Activated naive CD8-positive, alpha-beta T cell treated with anti-CD3 and anti-CD28 coated beads, Interleukin-2, amount 50 U/mL, for 24 hours (primary cell): Measurements from ENCODE around the gene ERCC6.

Source experiments
- ATAC-seq: fragments of 150-1000 bp; cut with Tn5 transposase; one replicate; pipeline ENCODE4 v1.10.0; 2021
- DNase-seq: peaks from one replicate; pipeline ENCODE4 v3.0.0; 2021
- H3K27ac Mint-ChIP-seq: one replicate; pipeline ENCODE4 v1.8.0; 2021; ENCODE audit warnings: mild to moderate bottlenecking, mixed read lengths
- H3K27me3 Mint-ChIP-seq: one replicate; pipeline ENCODE4 v1.8.0; 2021; ENCODE audit warnings: mixed read lengths
- H3K36me3 Mint-ChIP-seq: one replicate; pipeline ENCODE4 v1.8.0; 2021; ENCODE audit warnings: low read depth, mixed read lengths
- H3K4me1 Mint-ChIP-seq: one replicate; pipeline ENCODE4 v1.8.0; 2021; ENCODE audit warnings: mixed read lengths
- H3K4me3 Mint-ChIP-seq: one replicate; pipeline ENCODE4 v1.8.0; 2021; ENCODE audit warnings: mild to moderate bottlenecking, moderate library complexity, mixed read lengths
- H3K9me3 Mint-ChIP-seq: one replicate; pipeline ENCODE4 v1.8.0; 2021; ENCODE audit warnings: mixed read lengths

Gene ERCC6

GRCh38 chr10:49509771-49510303 is 29.1 kb downstream of the ERCC6 start:
- peaks cover 22% of the 10 kb centered on the region for H3K4me1 Mint-ChIP-seq
- peaks cover 14% of the 10 kb centered on the region for H3K27me3 Mint-ChIP-seq
- no peaks in the 10 kb centered on the region for H3K9me3 Mint-ChIP-seq
- H3K36me3 Mint-ChIP-seq, result peaks cover 7% of the 10 kb centered on the region
- no peak overlapping the region for H3K27ac Mint-ChIP-seq
- DNase-seq, result no peak
- no peak for ATAC-seq
- H3K4me3 Mint-ChIP-seq, result no peak overlapping the region

DNA sequence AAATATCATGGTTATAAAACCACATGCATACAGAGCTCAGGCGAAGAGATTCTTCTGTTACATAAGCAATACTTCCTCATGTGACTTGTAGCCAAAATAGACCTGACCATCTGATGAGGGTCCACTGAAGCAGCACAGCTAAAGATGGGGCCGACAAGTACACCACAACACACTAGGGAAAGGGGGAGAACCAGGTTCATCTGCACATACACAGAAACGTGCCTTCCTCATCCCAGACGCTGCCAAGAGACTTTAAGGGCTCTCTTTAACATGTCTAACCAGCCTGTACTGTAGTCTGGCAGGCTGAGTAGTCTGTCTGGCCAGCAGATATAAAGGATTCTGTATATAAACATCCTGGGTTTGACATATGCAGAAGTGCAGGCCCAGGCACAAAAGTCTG is 30.3 kb downstream of the ERCC6 start:
- peaks cover 22% of the 10 kb centered on the region for H3K4me1 Mint-ChIP-seq
- ATAC-seq (no peak), DNase-seq (no peak)
- no peak overlapping the region for H3K27ac Mint-ChIP-seq
- no peaks in the 10 kb centered on the region for H3K9me3 Mint-ChIP-seq
- H3K27me3 Mint-ChIP-seq, result peaks cover 12% of the 10 kb centered on the region
- peaks cover 7% of the 10 kb centered on the region for H3K36me3 Mint-ChIP-seq
- H3K4me3 Mint-ChIP-seq, result no peak overlapping the region

GRCh38 chr10:49508249-49508648 is 30.7 kb downstream of the ERCC6 start:
- no peaks in the 10 kb centered on the region for H3K9me3 Mint-ChIP-seq
- H3K27me3 Mint-ChIP-seq, result peaks cover 12% of the 10 kb centered on the region
- DNase-seq (peak; percentile 4), ATAC-seq (peak; percentile 80)
- H3K36me3 Mint-ChIP-seq, result peaks cover 7% of the 10 kb centered on the region
- H3K4me1 Mint-ChIP-seq, result peaks cover 22% of the 10 kb centered on the region
- H3K27ac Mint-ChIP-seq, result no peak overlapping the region
- H3K4me3 Mint-ChIP-seq, result no peak overlapping the region

GRCh38 chr10:49505589-49505988 is 33.3 kb downstream of the ERCC6 start:
- DNase-seq (no peak), ATAC-seq (no peak)
- H3K4me3 Mint-ChIP-seq, result no peak overlapping the region
- peaks cover 22% of the 10 kb centered on the region for H3K4me1 Mint-ChIP-seq
- peaks cover 10% of the 10 kb centered on the region for H3K36me3 Mint-ChIP-seq
- H3K27me3 Mint-ChIP-seq, result peaks cover 10% of the 10 kb centered on the region
- H3K27ac Mint-ChIP-seq, result no peak overlapping the region
- H3K9me3 Mint-ChIP-seq, result no peaks in the 10 kb centered on the region

DNA sequence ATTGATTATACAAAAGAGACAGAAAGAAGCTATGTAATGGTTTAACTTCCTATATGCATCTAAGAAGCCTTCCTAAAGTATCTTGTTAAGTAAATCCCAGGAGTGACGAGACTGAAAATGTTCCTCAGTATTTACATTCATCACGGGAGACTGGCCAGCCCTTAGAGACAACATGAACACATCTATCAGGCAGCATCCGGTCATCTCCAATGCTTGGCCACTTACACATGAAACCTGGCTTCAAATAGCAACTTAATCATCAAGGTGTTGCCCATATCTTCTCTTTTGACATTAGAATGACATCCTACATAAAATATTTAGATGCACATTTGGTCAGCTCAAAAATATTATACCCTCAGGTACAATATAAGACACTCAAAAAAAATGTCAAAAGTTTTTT is 33.8 kb downstream of the ERCC6 start:
- H3K4me1 Mint-ChIP-seq, result peaks cover 22% of the 10 kb centered on the region
- DNase-seq, result no peak
- H3K4me3 Mint-ChIP-seq, result no peak overlapping the region
- no peak for ATAC-seq
- no peaks in the 10 kb centered on the region for H3K9me3 Mint-ChIP-seq
- H3K27ac Mint-ChIP-seq, result no peak overlapping the region
- peaks cover 11% of the 10 kb centered on the region for H3K36me3 Mint-ChIP-seq
- H3K27me3 Mint-ChIP-seq, result peaks cover 6% of the 10 kb centered on the region

DNA sequence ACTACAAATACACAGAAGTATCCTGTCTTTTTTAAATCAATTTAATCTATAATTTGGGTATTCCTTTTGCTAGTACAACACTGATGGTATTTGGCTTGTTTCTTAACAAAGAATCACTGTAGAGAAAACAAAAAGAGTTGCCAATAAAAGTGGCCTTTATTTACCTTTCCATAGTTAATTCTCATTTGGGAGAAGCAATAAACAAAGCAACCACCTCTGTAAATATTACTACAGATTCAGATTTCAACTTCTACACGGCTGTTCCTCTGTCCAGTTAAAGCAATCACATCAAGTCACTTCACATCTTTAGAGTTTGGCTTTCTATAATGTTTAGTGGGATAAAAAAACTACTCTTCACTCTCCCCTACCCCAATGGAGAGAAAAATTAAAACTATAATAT is 34.4 kb downstream of the ERCC6 start:
- no peak overlapping the region for H3K4me3 Mint-ChIP-seq
- peaks cover 11% of the 10 kb centered on the region for H3K36me3 Mint-ChIP-seq
- no peak overlapping the region for H3K27ac Mint-ChIP-seq
- H3K27me3 Mint-ChIP-seq, result peaks cover 6% of the 10 kb centered on the region
- ATAC-seq (no peak), DNase-seq (no peak)
- H3K4me1 Mint-ChIP-seq, result peaks cover 22% of the 10 kb centered on the region
- H3K9me3 Mint-ChIP-seq, result no peaks in the 10 kb centered on the region

DNA sequence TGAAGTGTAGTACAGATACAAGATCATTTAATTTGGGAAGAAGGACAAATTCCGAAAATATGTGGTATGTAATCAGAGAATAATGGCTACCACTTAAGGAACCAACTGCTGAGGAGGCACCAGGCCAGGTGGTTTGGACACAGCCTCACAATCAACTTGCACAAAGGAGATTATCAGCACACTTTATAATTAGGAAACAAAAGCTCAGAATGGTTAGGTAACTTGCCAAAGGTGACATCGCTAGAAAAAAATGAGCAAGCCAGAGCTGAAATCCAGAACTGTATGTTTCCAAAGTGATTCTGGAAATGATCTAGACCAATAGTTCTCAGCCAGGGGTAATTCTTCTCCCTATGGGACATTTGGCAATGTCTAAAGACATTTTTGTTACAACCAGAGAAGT is 36.6 kb downstream of the ERCC6 start:
- Mint-ChIP-seq H3K4me1 (peaks cover 1% of the 10 kb centered on the region), H3K36me3 (peaks cover 12% of the 10 kb centered on the region), H3K27ac (no peak overlapping the region), H3K9me3 (no peaks in the 10 kb centered on the region), H3K4me3 (no peak overlapping the region), H3K27me3 (peaks cover 3% of the 10 kb centered on the region)
- ATAC-seq (no peak), DNase-seq (no peak)

GRCh38 chr10:49500412-49500811 is 38.5 kb downstream of the ERCC6 start:
- ATAC-seq (no peak), DNase-seq (no peak)
- H3K4me1 Mint-ChIP-seq, result no peaks in the 10 kb centered on the region
- H3K27ac Mint-ChIP-seq, result no peak overlapping the region
- H3K4me3 Mint-ChIP-seq, result no peak overlapping the region
- H3K36me3 Mint-ChIP-seq, result peaks cover 13% of the 10 kb centered on the region
- H3K9me3 Mint-ChIP-seq, result no peaks in the 10 kb centered on the region
- H3K27me3 Mint-ChIP-seq, result no peaks in the 10 kb centered on the region

GRCh38 chr10:49499305-49499851 is 39.5 kb downstream of the ERCC6 start:
- ATAC-seq (no peak), DNase-seq (no peak)
- H3K27me3 Mint-ChIP-seq, result no peaks in the 10 kb centered on the region
- no peaks in the 10 kb centered on the region for H3K9me3 Mint-ChIP-seq
- H3K4me1 Mint-ChIP-seq, result no peaks in the 10 kb centered on the region
- peaks cover 9% of the 10 kb centered on the region for H3K36me3 Mint-ChIP-seq
- H3K27ac Mint-ChIP-seq, result no peak overlapping the region
- H3K4me3 Mint-ChIP-seq, result no peak overlapping the region

DNA sequence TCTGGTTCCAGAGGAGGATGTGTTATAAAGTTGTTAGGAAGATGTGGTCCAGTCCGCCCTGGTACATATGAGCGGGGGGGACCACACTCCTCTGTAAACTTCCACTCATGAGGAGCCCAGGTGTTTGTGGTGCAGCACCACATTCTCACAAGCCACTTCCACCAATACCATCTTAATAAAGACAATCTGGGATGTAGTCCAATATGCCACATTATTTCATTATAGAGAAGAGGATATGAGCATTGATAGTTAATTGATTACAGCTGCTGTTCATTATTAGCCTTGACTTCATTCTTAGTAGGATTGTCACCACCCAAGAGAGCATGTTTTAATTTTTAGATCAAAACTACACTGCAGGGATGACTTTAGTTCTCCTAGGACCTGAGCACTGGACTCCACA is 40.5 kb downstream of the ERCC6 start:
- H3K4me1 Mint-ChIP-seq, result no peaks in the 10 kb centered on the region
- peaks cover 9% of the 10 kb centered on the region for H3K36me3 Mint-ChIP-seq
- ATAC-seq, result no peak
- H3K27me3 Mint-ChIP-seq, result no peaks in the 10 kb centered on the region
- H3K27ac Mint-ChIP-seq, result no peak overlapping the region
- no peak for DNase-seq
- H3K9me3 Mint-ChIP-seq, result no peaks in the 10 kb centered on the region
- no peak overlapping the region for H3K4me3 Mint-ChIP-seq

DNA sequence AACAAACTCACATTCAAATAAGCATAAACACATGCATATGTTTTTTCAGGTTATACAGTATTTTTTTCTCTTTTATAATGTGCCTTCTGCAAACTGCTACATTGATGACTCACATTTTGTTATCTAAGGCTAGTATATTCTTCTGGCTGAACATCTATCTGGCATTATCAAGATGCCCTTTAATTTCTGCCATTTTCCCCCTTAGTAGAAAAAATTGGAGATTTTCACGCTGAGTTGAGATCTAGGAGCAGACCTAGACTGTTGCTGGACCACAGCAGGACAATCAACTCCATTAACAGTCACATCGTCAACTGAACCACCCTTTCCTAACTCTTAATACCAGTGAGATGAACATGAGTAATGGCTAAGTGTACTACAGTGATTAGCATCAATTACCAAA is 41.6 kb downstream of the ERCC6 start:
- Mint-ChIP-seq H3K4me3 (no peak overlapping the region), H3K4me1 (no peaks in the 10 kb centered on the region), H3K27me3 (no peaks in the 10 kb centered on the region), H3K27ac (no peak overlapping the region), H3K9me3 (no peaks in the 10 kb centered on the region), H3K36me3 (peaks cover 9% of the 10 kb centered on the region)
- ATAC-seq (no peak), DNase-seq (no peak)

DNA sequence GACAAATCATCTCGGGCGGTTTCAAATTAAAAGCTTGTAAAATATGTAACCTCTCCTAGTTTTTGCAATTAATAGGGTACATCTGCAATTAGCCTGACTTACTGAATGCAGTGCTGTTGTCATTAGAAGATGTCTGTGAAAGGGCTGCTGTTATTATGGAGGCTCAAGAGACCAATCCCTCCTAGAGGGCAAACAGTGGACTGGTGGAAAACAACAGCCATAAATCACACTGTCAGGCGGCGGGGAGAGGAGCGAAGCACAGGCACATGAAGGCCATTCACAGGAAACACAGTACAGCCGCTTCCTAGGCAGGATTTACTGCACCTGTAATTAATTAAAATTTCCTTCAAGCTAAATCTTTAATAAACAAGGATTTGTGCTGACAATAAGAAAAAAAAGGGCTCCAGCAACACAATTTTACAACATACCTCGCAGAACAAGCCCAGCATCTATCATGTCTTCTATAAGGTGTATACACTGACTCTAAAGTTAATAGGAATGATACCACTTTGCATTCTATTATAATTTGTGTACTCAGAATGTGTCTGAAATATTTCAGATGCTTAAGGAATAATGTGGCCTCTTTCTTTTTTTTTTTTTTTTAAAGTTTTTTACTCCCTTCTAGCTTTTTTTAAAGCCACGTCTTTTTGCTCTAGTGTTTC is 50.7 kb downstream of the ERCC6 start:
- no peak overlapping the region for H3K4me3 Mint-ChIP-seq
- H3K4me1 Mint-ChIP-seq, result peaks cover 9% of the 10 kb centered on the region
- DNase-seq (no peak), ATAC-seq (no peak)
- H3K36me3 Mint-ChIP-seq, result peaks cover 14% of the 10 kb centered on the region
- H3K9me3 Mint-ChIP-seq, result no peaks in the 10 kb centered on the region
- no peak overlapping the region for H3K27ac Mint-ChIP-seq
- H3K27me3 Mint-ChIP-seq, result no peaks in the 10 kb centered on the region

DNA sequence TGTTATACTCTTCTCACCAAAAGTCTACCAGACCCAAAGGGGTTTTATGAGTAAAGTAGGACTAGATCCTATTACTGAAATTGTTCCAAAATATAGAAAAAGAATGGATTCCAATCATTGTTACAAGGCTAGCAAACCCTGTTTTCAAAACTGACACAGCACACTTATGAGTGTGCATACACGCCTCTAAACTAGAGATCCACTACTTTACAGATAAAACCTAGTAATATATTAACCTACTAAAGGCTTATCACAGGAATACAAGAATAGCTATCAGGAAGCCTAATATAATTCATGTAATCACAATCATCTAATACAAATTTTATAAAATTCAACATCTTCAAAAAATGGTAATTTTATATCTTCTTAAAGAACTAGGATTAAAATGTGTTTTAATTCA is 52.2 kb downstream of the ERCC6 start:
- DNase-seq, result no peak
- peaks cover 17% of the 10 kb centered on the region for H3K36me3 Mint-ChIP-seq
- H3K27me3 Mint-ChIP-seq, result no peaks in the 10 kb centered on the region
- H3K27ac Mint-ChIP-seq, result no peak overlapping the region
- H3K4me3 Mint-ChIP-seq, result no peak overlapping the region
- no peak for ATAC-seq
- H3K9me3 Mint-ChIP-seq, result no peaks in the 10 kb centered on the region
- H3K4me1 Mint-ChIP-seq, result peaks cover 9% of the 10 kb centered on the region

DNA sequence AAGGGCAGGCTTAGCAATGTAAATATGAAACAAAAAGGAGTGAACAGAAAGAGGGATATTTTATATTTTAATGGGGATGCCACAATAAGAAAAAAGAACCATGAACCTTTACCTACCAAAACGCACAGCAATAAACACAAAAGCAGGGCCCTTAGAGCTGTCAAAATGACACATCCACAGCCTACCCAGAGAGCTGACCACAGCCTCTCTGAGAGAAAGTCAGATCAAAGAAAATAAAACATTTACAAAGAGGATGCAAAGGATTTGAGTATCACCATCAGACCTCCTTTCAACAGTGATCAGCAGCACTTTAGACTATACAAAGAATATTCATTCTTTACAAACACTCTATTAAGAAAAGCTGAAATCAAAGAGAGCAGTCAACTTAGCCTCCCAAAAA is 52.9 kb downstream of the ERCC6 start:
- Mint-ChIP-seq H3K36me3 (peaks cover 19% of the 10 kb centered on the region), H3K9me3 (no peaks in the 10 kb centered on the region), H3K4me3 (no peak overlapping the region)

DNA sequence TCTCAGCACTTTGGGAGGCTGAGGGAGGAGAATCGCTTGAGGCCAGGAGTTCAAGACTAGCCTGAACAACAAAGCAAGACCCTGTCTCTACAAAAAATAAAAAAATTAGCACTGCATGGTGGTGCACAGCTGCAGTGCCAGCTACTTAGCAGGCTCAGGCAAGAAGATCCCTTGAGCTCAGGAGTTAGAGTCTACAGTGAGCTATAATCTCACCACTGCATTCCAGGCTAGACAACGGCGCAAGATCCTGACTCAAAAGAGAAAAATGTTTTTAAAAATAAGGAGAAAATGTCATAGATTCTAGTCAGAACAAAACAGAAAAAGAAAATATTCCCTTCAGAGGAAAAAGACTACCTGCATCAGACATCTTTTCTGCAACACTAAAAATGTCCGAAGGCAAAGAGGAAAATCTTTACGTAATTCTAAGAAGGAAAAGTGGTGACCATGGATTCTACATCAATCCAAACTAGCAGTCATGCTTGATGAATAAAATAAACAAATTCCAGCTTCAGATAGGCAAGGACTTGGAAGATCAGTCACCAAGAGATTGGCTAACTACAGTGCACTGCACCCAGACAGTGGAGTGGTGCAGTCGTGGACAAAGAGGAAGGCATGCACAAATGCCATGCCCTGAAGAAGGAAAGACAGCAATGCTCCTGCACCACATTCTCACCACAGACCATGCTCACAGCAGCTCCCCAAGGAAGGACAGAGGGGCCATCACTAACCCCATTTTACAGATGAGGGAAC is 54.3 kb downstream of the ERCC6 start:
- ATAC-seq (no peak), DNase-seq (no peak)
- Mint-ChIP-seq H3K36me3 (peaks cover 21% of the 10 kb centered on the region), H3K4me1 (peaks cover 9% of the 10 kb centered on the region), H3K9me3 (no peaks in the 10 kb centered on the region), H3K27me3 (no peaks in the 10 kb centered on the region), H3K27ac (no peak overlapping the region), H3K4me3 (no peak overlapping the region)

More for the DNA sequence above, 52.9 kb downstream of the ERCC6 start:
- no peak for DNase-seq
- Mint-ChIP-seq H3K27ac (no peak overlapping the region), H3K27me3 (no peaks in the 10 kb centered on the region), H3K4me1 (peaks cover 9% of the 10 kb centered on the region)
- ATAC-seq, result no peak
